HT-29 (cell line): Measurements from ENCODE around the gene TFAP2E. TPM values are rescaled to one million over a fixed set of nuclear protein-coding genes. Genes with fewer than 3 reads are reported as not detected.

Source experiments
- DNase-seq: peaks from one replicate; pipeline ENCODE4 v3.0.0-alpha.2; 2015; ENCODE audit warnings: low spot score
- total RNA-seq: library from RNA; depleted of rRNA; stranded (reverse); fragments of >200 nt; shearing (Covaris generic); gene quantifications from 2 replicates; pipeline ENCODE4 v1.2.3, GENCODE V29; 2014

The TFAP2E gene
- total RNA-seq, 1 experiment from 2014 or later, result 0.28 TPM

- DNase-seq, result peak; percentile 84
These were observed 15.9 kb upstream of the TFAP2E start, which contains the start of gene KIAA0319L for GRCh38 chr1:35557118-35557610. KIAA0319L (minus strand) TSS chr1:35557403; CDS start chr1:35554491, 2,912 bp downstream.

GRCh38 chr1:35557611-35558373 lies 15.3 kb upstream of the TFAP2E start, which contains the start of gene NCDN:
NCDN (plus strand) TSS chr1:35557799; CDS start chr1:35558191, 392 bp downstream.
- DNase-seq, result peak; percentile 95

- DNase-seq, result no peak
These were observed 14.5 kb upstream of the TFAP2E start for GRCh38 chr1:35558374-35559316.

GRCh38 chr1:35559317-35559944 lies 13.7 kb upstream of the TFAP2E start:
- no peak for DNase-seq

- no peak for DNase-seq
These were observed 12.6 kb upstream of the TFAP2E start for GRCh38 chr1:35560256-35561225.

GRCh38 chr1:35561297-35561971 lies 11.7 kb upstream of the TFAP2E start:
- no peak for DNase-seq

GRCh38 chr1:35561972-35562680 lies 11.0 kb upstream of the TFAP2E start:
- DNase-seq, result no peak

- DNase-seq, result no peak
These were observed 9.9 kb upstream of the TFAP2E start for GRCh38 chr1:35563166-35563565.

- peak; percentile 86 for DNase-seq
These were observed 8.9 kb upstream of the TFAP2E start for GRCh38 chr1:35564037-35564883.

GRCh38 chr1:35564884-35565741 lies 8.0 kb upstream of the TFAP2E start:
- no peak for DNase-seq

GRCh38 chr1:35565742-35566133 lies 7.4 kb upstream of the TFAP2E start:
- DNase-seq, result no peak

GRCh38 chr1:35567947-35568558 lies 5.1 kb upstream of the TFAP2E start:
- DNase-seq, result no peak

GRCh38 chr1:35568975-35569395 lies 4.1 kb upstream of the TFAP2E start:
- peak; percentile 92 for DNase-seq

- DNase-seq, result no peak
These were observed 3.2 kb upstream of the TFAP2E start for GRCh38 chr1:35569936-35570335.

GRCh38 chr1:35570589-35571137 lies 2.5 kb upstream of the TFAP2E start:
- no peak for DNase-seq

GRCh38 chr1:35571263-35571662 lies 1.9 kb upstream of the TFAP2E start:
- DNase-seq, result no peak
